Stimulated activated CD8-positive, alpha-beta memory T cell treated with anti-CD3 and anti-CD28 coated beads, Interleukin-4, amount 100 ng/mL, for 48 hours (primary cell): ENCODE measurements around the gene AP1M2.

Experiments used
- DNase-seq: peaks from one replicate; pipeline ENCODE4 v3.0.0-alpha.2; 2020

The AP1M2 gene

GRCh38 chr19:10587022-10587838 is at the start of gene AP1M2:
TSS of gene AP1M2 (minus strand) at chr19:10587312. CDS start at chr19:10587231, 81 bp downstream.
- no peak for DNase-seq

- DNase-seq = no peak
Measured at GRCh38 chr19:10636304-10636972, 49.3 kb upstream of the AP1M2 start.

- DNase-seq = no peak
Measured at GRCh38 chr19:10634963-10635362, 47.9 kb upstream of the AP1M2 start.

DNA sequence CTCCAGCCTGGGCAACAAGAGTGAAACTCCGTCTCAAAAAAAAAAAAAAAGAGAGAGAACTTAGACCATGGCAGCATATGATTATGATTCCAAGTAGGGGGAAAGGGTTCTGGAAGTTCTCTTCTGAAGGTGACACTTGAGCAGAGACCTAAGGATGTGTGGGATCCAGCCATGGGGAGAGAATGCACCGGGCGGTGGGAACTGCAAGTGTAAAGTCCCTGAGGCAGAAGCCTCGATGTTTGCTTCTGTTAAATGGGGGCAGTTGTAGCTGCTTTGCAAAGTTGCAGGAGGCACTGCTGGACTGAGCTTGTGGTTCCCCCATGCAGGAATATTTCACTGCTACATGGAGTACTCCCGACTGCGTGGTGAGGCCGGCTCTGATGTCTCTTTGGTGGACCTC is 47.3 kb upstream of the AP1M2 start:
- DNase-seq = no peak

DNA sequence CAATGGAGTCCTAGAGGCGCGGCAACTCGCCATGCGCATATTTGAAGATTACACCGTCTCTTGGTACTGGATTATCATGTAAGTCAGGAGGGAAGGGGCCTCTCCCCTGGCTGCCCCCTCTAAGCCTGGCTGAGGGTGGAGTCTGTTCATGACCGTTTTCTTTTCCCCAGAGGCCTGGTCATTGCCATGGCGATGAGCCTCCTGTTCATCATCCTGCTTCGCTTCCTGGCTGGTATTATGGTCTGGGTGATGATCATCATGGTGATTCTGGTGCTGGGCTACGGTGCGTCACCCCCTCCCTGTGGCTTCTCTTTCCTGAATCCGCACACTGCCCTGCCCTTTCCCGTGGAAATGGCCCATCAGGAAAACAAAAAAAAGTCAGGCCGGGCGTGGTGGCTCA is 44.8 kb upstream of the AP1M2 start:
- DNase-seq = no peak

GRCh38 chr19:10625762-10626138 is 38.6 kb upstream of the AP1M2 start:
- DNase-seq = no peak

DNA sequence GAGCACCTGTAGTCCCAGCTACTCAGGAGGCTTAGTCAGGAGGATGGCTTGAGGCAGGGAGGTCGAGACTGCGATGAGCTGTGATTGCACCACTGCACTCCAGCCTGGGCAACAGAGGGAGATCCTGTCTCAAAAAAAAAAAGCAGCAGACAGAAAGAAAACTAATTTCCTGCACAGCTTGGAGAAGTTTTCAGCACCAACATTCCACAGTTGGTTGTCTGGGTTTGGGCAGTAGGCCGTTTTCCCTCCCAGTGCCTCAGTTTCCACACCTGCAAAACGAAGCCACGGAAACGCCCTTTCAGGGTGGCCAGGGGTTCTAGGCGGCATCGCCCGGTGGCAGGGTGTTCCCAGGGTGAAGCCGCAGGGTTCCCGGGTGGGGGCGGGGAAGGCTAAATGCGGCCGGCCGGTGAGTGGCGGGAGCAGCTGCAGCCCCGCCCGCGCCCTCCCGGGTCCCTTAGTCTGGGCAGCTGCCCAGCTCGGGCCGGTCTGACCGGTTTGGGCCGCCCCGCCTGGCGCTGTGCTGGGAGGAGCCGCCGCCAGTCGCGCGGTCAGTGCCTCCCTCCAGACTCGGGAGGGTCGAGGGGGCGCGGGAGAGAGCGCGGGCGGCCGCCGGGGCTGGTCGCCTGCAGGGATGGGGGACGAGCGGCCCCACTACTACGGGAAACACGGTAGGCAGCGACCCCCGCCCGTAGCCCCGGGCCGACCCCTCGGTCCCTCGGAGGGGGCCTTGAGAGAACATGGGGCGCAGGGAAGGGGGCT is 38.1 kb upstream of the AP1M2 start, which contains the start of gene SLC44A2:
Gene SLC44A2, plus strand, starts transcription at position 551 of the 759 bp plus-strand sequence. Its CDS starts 81 bp downstream, at position 632.
- DNase-seq = no peak

DNA sequence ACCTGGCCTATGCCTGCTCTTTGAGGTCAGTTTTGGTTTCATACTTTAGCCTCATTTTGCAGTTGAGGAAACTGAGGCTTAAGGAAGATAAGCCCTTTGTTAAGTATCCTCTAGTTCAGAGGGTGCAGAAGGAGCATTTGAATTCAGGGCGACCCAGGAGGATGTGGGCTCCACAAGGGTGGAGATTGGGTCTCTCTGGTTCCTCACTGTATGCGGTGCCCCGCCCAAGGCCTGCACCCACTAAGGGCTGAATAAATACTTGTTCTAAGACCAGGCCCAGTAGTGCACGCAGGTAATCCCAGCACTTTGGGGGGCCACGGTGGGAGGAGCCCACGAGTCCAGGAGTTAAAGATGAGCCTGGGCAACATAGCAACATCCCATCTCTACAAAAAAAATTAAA is 37.5 kb upstream of the AP1M2 start:
- no peak for DNase-seq

GRCh38 chr19:10621966-10622365 is 34.9 kb upstream of the AP1M2 start:
- DNase-seq = no peak

DNA sequence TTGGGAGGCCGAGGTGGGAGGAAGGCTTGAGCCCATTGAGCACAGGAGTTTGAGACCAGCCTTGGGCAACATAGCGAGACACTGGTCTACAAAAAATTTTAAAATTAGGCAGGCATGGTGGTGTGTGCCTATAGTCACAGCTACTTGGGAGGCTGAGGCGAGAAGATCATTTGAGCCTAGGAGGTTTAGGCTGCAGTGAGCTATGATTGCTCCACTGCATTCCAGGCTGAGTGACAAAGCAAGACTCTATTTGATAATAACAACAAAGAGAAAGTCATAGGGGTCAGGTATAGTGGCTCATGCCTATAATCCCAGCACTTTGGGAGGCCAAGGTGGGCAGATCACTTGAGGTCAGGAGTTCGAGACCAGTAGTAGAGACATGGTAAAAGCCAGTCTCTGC is 33.7 kb upstream of the AP1M2 start:
- DNase-seq = no peak

- no peak for DNase-seq
Measured at GRCh38 chr19:10618846-10619245, 31.7 kb upstream of the AP1M2 start.

- DNase-seq = no peak
Measured at GRCh38 chr19:10617409-10618121, 30.5 kb upstream of the AP1M2 start.

GRCh38 chr19:10615429-10616023 is 28.4 kb upstream of the AP1M2 start:
- DNase-seq = no peak

DNA sequence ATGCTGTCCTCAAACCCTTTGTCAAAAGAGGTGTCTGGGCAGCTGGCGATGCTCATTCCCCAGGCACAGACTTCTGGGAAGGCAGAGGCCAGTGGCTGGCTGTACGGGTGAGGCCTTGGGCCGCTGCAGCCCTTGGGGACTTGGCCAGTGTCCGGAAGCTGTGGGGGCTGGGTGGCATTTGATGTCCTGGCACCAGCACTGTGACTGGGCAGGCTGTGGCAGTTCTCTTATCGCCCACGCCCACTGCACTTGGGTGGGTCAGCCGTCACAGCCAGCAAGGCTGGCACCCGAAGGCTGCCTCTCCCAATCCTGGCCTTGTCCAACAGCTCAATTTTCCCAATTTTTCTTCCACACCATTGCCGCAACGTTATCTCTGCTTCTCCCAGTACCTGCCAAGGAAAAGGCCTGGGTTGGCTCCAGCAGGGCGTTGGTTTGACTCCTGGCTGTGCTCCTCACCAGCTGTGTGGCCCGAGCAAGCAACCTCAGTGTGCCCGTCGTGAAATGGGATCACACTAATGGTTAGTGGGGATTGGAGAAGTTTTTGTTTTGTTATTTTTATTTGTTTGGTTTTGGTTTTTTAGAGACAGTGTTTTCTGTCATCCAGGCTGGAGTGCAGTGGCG is 25.5 kb upstream of the AP1M2 start:
- no peak for DNase-seq

- DNase-seq = no peak
Measured at GRCh38 chr19:10611907-10612306, 24.8 kb upstream of the AP1M2 start.

DNA sequence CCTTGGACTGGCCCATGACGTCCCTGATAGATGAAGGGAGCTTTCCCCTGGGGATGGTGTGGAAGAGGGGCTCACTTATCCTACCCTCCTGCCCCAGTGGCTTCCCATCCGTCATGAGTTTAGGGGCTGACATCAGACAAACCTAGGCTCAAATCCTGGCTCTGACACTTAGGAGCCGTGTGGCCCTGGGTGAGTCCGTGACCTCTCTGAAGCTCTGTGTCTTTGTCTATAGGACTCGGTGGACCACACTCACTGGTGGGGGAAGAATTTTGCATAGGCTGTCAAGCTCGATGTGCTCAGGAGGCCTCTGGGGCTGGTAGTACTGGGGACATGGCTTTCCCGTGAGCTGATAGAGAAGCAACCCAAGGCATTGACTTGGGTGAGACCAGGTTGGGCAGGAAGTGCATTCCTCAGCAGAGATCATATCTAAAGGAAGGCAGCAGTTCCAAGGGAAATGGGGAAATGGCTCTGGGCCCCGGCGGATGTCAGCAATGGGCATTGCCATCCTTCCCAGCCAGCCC is 17.4 kb upstream of the AP1M2 start:
- DNase-seq = peak; percentile 47

GRCh38 chr19:10603873-10604459 is 16.9 kb upstream of the AP1M2 start:
- no peak for DNase-seq

- peak; percentile 78 for DNase-seq
Measured at GRCh38 chr19:10603084-10603872, 16.2 kb upstream of the AP1M2 start.

DNA sequence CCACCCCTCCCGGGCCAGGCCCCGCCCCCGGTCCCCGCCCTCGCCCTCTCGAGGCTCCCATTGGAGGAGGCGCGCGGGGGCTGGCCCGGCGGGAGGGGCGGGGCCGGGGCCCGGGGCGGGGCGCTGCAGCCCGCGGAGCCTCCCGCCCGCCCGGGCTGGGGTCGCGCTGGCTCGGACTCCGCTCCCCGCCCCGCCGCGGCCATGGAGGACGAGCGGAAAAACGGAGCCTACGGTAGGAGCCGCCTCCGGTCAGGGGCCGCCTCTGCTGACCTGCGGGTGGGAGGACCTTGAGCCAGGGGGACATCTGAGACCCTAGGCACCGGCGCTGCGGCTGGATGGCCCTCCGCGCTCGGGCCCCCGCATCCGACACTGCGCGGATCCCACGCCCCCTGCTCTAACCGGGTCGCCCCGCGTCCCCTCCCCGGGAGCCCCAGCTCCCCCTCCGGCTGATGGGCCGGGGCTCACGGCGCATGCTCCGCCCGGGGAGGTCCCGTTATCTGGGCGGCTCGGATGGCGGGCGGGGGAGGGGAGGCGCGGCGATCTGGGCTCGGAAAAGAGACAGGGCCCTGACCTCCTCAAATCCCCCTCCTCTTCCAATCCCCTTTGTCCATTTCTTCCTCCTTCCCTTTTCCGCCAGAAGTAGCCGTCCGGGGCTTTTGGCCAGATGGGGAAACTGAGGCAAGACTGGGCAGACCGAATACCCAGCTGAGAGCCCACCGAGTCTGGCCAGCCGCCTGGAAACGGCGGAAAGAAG is 15.4 kb upstream of the AP1M2 start:
- peak; percentile 92 for DNase-seq

GRCh38 chr19:10601999-10602329 is 14.9 kb upstream of the AP1M2 start:
- no peak for DNase-seq
